Endometrial microvascular endothelial cells (primary cell): ENCODE measurements around the gene FOXQ1. TPM values are rescaled to one million over a fixed set of nuclear protein-coding genes. Genes with fewer than 3 reads are reported as not detected.
"Not testable (repeated sequence)": the region's sequence is repeated elsewhere in the genome, so short reads cannot be mapped to it uniquely, and the experiment has no call there.

ENCODE experiments used
- in situ Hi-C: cut with HindIII; loops from 2 replicates; pipeline ENCODE4 v1.10.0; 2017; ENCODE audit warnings: low sequenced_read_pairs, low pct_unique_long_range_greater_than_20kb; ENCODE audit errors: inconsistent ontology term
- total RNA-seq: library from RNA; depleted of rRNA; stranded (reverse); fragments of >200 nt; gene quantifications from one replicate; pipeline ENCODE4 v1.2.3, GENCODE V29; 2015; ENCODE audit errors: inconsistent ontology term

Gene FOXQ1
- total RNA-seq, 1 donor from 2014 or later = not detected

- in situ Hi-C loops = no loop called here
Observed at GRCh38 chr6:1316489-1316971, 4.6 kb downstream of the FOXQ1 start.

GRCh38 chr6:1317302-1317815, 5.5 kb downstream of the FOXQ1 start:
- in situ Hi-C loops = no loop called here

GRCh38 chr6:1318036-1318435, 6.1 kb downstream of the FOXQ1 start:
- in situ Hi-C loops = no loop called here

GRCh38 chr6:1318584-1318983, 6.7 kb downstream of the FOXQ1 start:
- in situ Hi-C loops = not testable (repeated sequence)

GRCh38 chr6:1321738-1322137, 9.8 kb downstream of the FOXQ1 start:
- in situ Hi-C loops = no loop called here

GRCh38 chr6:1322156-1322555, 10.3 kb downstream of the FOXQ1 start:
- in situ Hi-C loops = no loop called here

GRCh38 chr6:1322696-1323219, 10.9 kb downstream of the FOXQ1 start:
- in situ Hi-C loops = no loop called here

- in situ Hi-C loops = no loop called here
Observed at GRCh38 chr6:1324936-1325335, 13.0 kb downstream of the FOXQ1 start.

GRCh38 chr6:1325461-1326309, 13.8 kb downstream of the FOXQ1 start:
- in situ Hi-C loops = no loop called here

- in situ Hi-C loops = no loop called here
Observed at GRCh38 chr6:1326535-1327121, 14.7 kb downstream of the FOXQ1 start.

- in situ Hi-C loops = no loop called here
Observed at GRCh38 chr6:1327630-1328029, 15.7 kb downstream of the FOXQ1 start.

- in situ Hi-C loops = no loop called here
Observed at GRCh38 chr6:1328129-1328800, 16.4 kb downstream of the FOXQ1 start.

- in situ Hi-C loops = no loop called here
Observed at GRCh38 chr6:1329708-1330107, 17.8 kb downstream of the FOXQ1 start.

- in situ Hi-C loops = no loop called here
Observed at GRCh38 chr6:1334684-1335083, 22.8 kb downstream of the FOXQ1 start.

- in situ Hi-C loops = no loop called here
Observed at GRCh38 chr6:1335367-1336037, 23.6 kb downstream of the FOXQ1 start.

GRCh38 chr6:1336246-1336843, 24.4 kb downstream of the FOXQ1 start:
- in situ Hi-C loops = no loop called here

- in situ Hi-C loops = no loop called here
Observed at GRCh38 chr6:1337791-1338190, 25.9 kb downstream of the FOXQ1 start.

- in situ Hi-C loops = no loop called here
Observed at GRCh38 chr6:1346101-1346500, 34.2 kb downstream of the FOXQ1 start.
